Esophagus muscularis mucosa (tissue), 2 donors: ENCODE results near the gene WDR77.

Source experiments
- POLR2A ChIP-seq: fragments of 450-650 bp; IDR thresholded peaks from one replicate; pipeline ENCODE4 v1.6.1; 2017; ENCODE audit warnings: antibody characterized with exemption, moderate library complexity, mild to moderate bottlenecking, low read depth
- POLR2AphosphoS5 ChIP-seq, 2 donors: sonication (generic); formaldehyde crosslinking; IDR thresholded peaks; one replicate each; pipeline ENCODE4 v1.6.1; 2017; ENCODE audit warnings: antibody characterized with exemption in 2 of 2

- TF ChIP-seq POLR2AphosphoS5 (IDR thresholded peaks at IDR 0.05) = no peak
- TF ChIP-seq POLR2A = no peak
Observed at GRCh38 chr1:111392460-111392945, 56.6 kb downstream of the WDR77 start.
